Measurements from ENCODE around the gene CD40. TPM values are rescaled to one million over a fixed set of nuclear protein-coding genes. Genes with fewer than 3 reads are reported as not detected.

Gene CD40
- 7.3 and 13.1 TPM in 2 replicates for total RNA-seq

GRCh38 chr20:46117704-46118467 is at the start of gene CD40:
TSS of gene CD40 (plus strand) at chr20:46118314. CDS start at chr20:46118344, 30 bp downstream.

DNA sequence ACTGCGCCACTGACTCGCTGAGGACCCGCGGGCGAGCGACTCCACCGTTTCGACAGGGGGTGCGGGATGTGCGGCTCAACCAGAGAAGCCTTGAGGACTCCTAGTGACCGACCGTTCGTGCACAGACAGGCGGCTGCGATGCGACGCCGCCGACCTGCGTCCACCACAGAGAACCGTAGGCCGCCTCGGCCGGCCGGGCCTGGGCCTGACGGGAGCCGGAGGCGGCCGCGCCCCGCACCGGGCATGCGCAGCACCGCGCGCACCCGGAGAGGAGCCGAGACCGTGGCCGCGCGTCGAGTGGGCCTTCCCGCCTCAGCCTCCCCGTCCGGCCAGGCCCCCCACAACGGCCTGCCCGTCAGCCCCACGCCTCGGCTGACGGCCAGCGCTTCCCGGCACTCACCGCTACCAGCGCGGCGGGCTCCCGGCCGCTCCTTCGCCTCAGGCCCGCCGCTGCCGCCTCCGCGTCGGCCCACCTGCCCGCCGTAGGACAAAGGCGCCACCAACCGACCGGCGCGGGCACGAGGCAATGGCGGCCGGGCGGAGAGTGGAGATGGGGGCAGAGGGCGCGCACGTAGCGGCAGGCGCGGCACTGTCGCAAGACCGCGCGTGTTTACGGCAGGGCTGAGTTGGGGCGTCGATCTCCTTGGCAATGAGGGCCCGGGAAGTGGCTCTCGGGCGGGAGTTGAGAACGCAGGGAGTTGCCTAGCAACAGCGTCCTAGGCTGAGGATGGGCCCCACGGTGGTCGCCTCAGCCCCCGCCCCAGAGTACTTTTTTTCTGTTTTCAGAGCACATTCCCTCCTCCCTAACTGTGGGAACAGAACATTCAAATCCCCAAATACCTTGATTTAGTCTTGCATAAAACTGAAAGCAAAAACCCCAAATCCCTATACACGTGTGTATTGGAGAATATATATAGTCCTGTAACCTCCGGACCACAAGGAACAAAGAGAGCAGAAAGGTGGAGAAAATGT is 28.4 kb upstream of the CD40 start, which contains the start of gene NCOA5:
NCOA5 (minus strand) TSS at position 546 of the 972 bp plus-strand sequence. CDS start 10,538 bp downstream, outside the sequence.

Other genes starting within 250 kb of the CD40 start
- gene ZSWIM1, start 237.1 kb upstream of the CD40 start, total RNA-seq, result 7.2 and 10.7 TPM in 2 replicates
- gene SPATA25, start 230.7 kb upstream of the CD40 start, total RNA-seq, result 0.72 and 1.2 TPM in 2 replicates
- 2.6 and 7.6 TPM in 2 replicates for gene NEURL2, start 227.1 kb upstream of the CD40 start, total RNA-seq
- 93.3 and 101 TPM in 2 replicates for gene CTSA, start 227.0 kb upstream of the CD40 start, total RNA-seq
- gene PLTP, start 206.2 kb upstream of the CD40 start, total RNA-seq, result 121 and 318 TPM in 2 replicates
- 19.0 and 20.2 TPM in 2 replicates for gene PCIF1, start 183.6 kb upstream of the CD40 start, total RNA-seq
- gene ZNF335, start 146.1 kb upstream of the CD40 start, total RNA-seq, result 8.8 and 17.7 TPM in 2 replicates
- 0.39 TPM in 1 of 2 replicates, not detected in the other for gene MMP9, start 109.4 kb upstream of the CD40 start, total RNA-seq
- gene SLC12A5, start 89.1 kb upstream of the CD40 start, total RNA-seq, result 0.08 TPM in 1 of 2 replicates, not detected in the other
- gene NCOA5, start 28.4 kb upstream of the CD40 start, total RNA-seq, result 16.0 and 24.2 TPM in 2 replicates
- gene CDH22, start 190.2 kb downstream of the CD40 start, total RNA-seq, result not detected in 2 replicates